ENCODE results near the gene MET. TPM values are rescaled to one million over a fixed set of nuclear protein-coding genes. Genes with fewer than 3 reads are reported as not detected.
"Not testable (repeated sequence)": the region's sequence is repeated elsewhere in the genome, so short reads cannot be mapped to it uniquely, and the experiment has no call there.

Gene MET
- total RNA-seq, 1 donor from 2014 or later: 0.68 TPM

- intact Hi-C loops (cut with micrococcal nuclease): no loop called here
Measured at GRCh38 chr7:116726713-116727431, 54.9 kb downstream of the MET start.

GRCh38 chr7:116727432-116728009 is 55.5 kb downstream of the MET start:
- intact Hi-C loops (cut with micrococcal nuclease): loop anchor here (1.0 kb wide), 1 partner anchor 33 kb away; no protein-coding TSS in a partner anchor

GRCh38 chr7:116728413-116728812 is 56.4 kb downstream of the MET start:
- intact Hi-C loops (cut with micrococcal nuclease): loop anchor here (1.0 kb wide), 1 partner anchor 32 kb away; no protein-coding TSS in a partner anchor

- intact Hi-C loops (cut with micrococcal nuclease): no loop called here
Measured at GRCh38 chr7:116730097-116731022, 58.4 kb downstream of the MET start.

- intact Hi-C loops (cut with micrococcal nuclease): no loop called here
Measured at GRCh38 chr7:116731023-116731395, 59.0 kb downstream of the MET start.

GRCh38 chr7:116731445-116732335 is 59.7 kb downstream of the MET start:
- intact Hi-C loops (cut with micrococcal nuclease): no loop called here

GRCh38 chr7:116732788-116733694 is 61.0 kb downstream of the MET start:
- intact Hi-C loops (cut with micrococcal nuclease): no loop called here

GRCh38 chr7:116733924-116734580 is 62.1 kb downstream of the MET start:
- intact Hi-C loops (cut with micrococcal nuclease): no loop called here

- intact Hi-C loops (cut with micrococcal nuclease): no loop called here
Measured at GRCh38 chr7:116734710-116735109, 62.7 kb downstream of the MET start.

GRCh38 chr7:116736927-116737715 is 65.1 kb downstream of the MET start:
- intact Hi-C loops (cut with micrococcal nuclease): no loop called here

- intact Hi-C loops (cut with micrococcal nuclease): no loop called here
Measured at GRCh38 chr7:116738378-116738777, 66.4 kb downstream of the MET start.

GRCh38 chr7:116739307-116739706 is 67.3 kb downstream of the MET start:
- intact Hi-C loops (cut with micrococcal nuclease): no loop called here

GRCh38 chr7:116740231-116740630 is 68.2 kb downstream of the MET start:
- intact Hi-C loops (cut with micrococcal nuclease): no loop called here

- intact Hi-C loops (cut with micrococcal nuclease): no loop called here
Measured at GRCh38 chr7:116740755-116741462, 68.9 kb downstream of the MET start.

- intact Hi-C loops (cut with micrococcal nuclease): no loop called here
Measured at GRCh38 chr7:116741625-116742316, 69.8 kb downstream of the MET start.

- intact Hi-C loops (cut with micrococcal nuclease): no loop called here
Measured at GRCh38 chr7:116742641-116743040, 70.6 kb downstream of the MET start.

GRCh38 chr7:116743835-116744234 is 71.8 kb downstream of the MET start:
- intact Hi-C loops (cut with micrococcal nuclease): not testable (repeated sequence)
